ENCODE data around the gene MRGPRX3. TPM values are rescaled to one million over a fixed set of nuclear protein-coding genes. Genes with fewer than 3 reads are reported as not detected.

The MRGPRX3 gene
- total RNA-seq, 1 donor from 2014 or later, result not detected

GRCh38 chr11:18151581-18151980 is 19.2 kb downstream of the MRGPRX3 start:
- DNase-seq (ENCODE audit: low read depth), result no peak

- no peak for DNase-seq (ENCODE audit: low read depth)
Measured at GRCh38 chr11:18168372-18168771, 36.0 kb downstream of the MRGPRX3 start.

GRCh38 chr11:18171377-18172000 is 39.1 kb downstream of the MRGPRX3 start:
- DNase-seq (ENCODE audit: low read depth), result no peak

GRCh38 chr11:18172666-18173065 is 40.3 kb downstream of the MRGPRX3 start, which contains the start of gene MRGPRX4:
Gene MRGPRX4, plus strand, starts transcription at chr11:18172837. Its CDS starts 420 bp downstream, at chr11:18173257.
- DNase-seq (ENCODE audit: low read depth), result no peak

- no peak for DNase-seq (ENCODE audit: low read depth)
Measured at GRCh38 chr11:18173225-18173866, 41.0 kb downstream of the MRGPRX3 start.

Other genes starting within 250 kb of the MRGPRX3 start
- 10.8 and 16.6 TPM in 2 replicates for gene SERGEF, start 119.5 kb upstream of the MRGPRX3 start, total RNA-seq
- gene TPH1, start 86.3 kb upstream of the MRGPRX3 start, total RNA-seq, result not detected in 2 replicates
- 6.3 and 8.2 TPM in 2 replicates for gene SAAL1, start 26.5 kb upstream of the MRGPRX3 start, total RNA-seq
- not detected in 2 replicates for gene MRGPRX4, start 40.3 kb downstream of the MRGPRX3 start, total RNA-seq
- not detected in 2 replicates for gene SAA4, start 104.2 kb downstream of the MRGPRX3 start, total RNA-seq
- not detected in 2 replicates for gene SAA2, start 116.1 kb downstream of the MRGPRX3 start, total RNA-seq
- gene SAA1, start 133.7 kb downstream of the MRGPRX3 start, total RNA-seq, result 0.32 TPM in 1 of 2 replicates, not detected in the other
- 19.5 and 27.5 TPM in 2 replicates for gene HPS5, start 189.6 kb downstream of the MRGPRX3 start, total RNA-seq
- gene GTF2H1, start 190.0 kb downstream of the MRGPRX3 start, total RNA-seq, result 70.1 and 77.4 TPM in 2 replicates